ENCODE results near the gene ACSM5.
"Not testable (repeated sequence)": the region's sequence is repeated elsewhere in the genome, so short reads cannot be mapped to it uniquely, and the experiment has no call there.

DNA sequence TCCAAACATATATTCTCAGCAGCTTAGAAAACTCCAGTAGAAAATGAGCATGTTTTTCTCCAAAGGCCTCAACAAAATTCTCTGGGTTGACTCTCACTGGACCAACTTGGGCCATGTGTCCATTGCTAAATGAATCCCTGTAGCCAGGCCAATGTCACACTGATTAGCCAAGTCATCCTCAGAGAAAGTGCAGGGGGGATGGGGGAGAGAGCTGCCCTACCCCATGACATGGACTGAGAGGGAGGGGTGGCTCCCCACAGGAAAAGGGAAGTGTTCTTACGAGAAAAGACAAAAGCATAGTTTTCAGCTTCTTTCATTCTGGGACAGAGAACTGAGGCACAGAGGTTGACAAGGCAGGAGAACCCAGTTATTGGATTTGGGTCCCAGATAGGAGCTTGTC, 74.7 kb downstream of the ACSM5 start:
- TF ChIP-seq TAF1, POLR2A, POLR2AphosphoS5, POU2F2, SPI1 (IDR thresholded peaks at IDR 0.05; ENCODE audit: low read depth, low read length): not testable (repeated sequence)
